IPS-18c (cell line): Measurements from ENCODE around the gene OPA3.
"Not testable (repeated sequence)": the region's sequence is repeated elsewhere in the genome, so short reads cannot be mapped to it uniquely, and the experiment has no call there.

Experiments used
- H3K4me3 ChIP-seq: 2 replicates; pipeline ENCODE4 v1.7.0; 2013; ENCODE audit warnings: low read depth, mild to moderate bottlenecking, low read length, moderate library complexity; ENCODE audit not compliant: insufficient read depth
- H3K9me3 ChIP-seq: one replicate; pipeline ENCODE4 v1.6.1; 2013; ENCODE audit warnings: mild to moderate bottlenecking, low read length, moderate library complexity; ENCODE audit not compliant: control insufficient read depth, insufficient read depth

OPA3 gene

DNA sequence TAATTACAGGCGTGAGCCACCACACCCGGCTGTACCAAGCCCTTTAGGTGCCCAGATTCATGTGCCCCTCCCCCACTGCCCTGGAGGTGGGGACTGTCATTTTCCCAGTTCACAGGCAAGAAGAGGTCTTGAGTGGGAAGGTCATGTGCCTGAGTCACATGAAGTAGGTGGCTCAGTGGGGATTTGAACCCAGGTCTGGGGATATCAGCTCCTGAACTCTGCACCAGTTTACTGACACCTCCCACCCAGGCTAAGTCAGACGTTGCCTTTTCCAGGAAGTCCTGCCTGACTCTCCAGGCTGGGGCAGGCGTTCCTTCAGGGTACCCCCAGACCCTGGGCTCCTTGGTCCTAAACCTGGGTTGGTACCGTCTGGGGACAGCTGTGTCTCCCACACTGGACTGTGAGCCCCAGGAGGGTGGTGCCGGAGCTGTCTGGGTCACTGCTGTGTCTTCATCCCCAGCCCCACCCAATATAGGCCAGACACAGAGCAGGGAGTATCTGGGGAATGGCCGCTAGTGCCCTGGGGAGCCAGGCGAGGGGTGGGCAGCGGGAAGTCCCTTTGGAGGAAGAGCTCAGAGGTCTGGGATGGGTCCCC lies 68.7 kb downstream of the OPA3 start:
- no peak overlapping the region for H3K4me3 ChIP-seq
- no peaks in the 10 kb centered on the region for H3K9me3 ChIP-seq

DNA sequence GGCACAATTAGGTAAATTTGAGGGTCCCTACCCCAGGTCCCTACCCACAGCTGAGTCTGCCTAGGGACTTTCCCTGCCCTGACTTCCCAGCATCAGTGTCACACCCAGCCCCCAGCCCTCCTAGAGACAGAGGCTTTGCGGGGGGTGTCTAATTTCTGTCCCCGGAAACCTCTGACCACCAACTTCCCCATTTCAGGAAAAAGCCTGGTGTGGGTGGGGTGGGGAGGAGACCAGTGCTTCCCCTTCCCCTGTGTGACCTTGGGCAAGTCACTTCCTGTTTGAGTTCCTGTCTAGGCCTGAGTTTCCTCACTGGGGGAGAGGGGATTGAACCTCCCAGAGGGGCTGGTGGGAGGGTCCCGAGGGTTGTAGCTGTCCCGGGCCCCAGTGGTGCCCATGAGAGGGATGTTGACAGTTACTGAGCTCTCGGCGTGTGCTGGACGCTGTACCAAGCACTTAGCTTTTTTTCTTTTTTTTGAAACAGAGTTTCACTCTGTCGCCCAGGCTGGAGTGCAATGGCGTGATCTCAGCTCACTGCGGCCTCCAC lies 69.4 kb downstream of the OPA3 start:
- Histone ChIP-seq H3K9me3 (no peaks in the 10 kb centered on the region), H3K4me3 (no peak overlapping the region)

DNA sequence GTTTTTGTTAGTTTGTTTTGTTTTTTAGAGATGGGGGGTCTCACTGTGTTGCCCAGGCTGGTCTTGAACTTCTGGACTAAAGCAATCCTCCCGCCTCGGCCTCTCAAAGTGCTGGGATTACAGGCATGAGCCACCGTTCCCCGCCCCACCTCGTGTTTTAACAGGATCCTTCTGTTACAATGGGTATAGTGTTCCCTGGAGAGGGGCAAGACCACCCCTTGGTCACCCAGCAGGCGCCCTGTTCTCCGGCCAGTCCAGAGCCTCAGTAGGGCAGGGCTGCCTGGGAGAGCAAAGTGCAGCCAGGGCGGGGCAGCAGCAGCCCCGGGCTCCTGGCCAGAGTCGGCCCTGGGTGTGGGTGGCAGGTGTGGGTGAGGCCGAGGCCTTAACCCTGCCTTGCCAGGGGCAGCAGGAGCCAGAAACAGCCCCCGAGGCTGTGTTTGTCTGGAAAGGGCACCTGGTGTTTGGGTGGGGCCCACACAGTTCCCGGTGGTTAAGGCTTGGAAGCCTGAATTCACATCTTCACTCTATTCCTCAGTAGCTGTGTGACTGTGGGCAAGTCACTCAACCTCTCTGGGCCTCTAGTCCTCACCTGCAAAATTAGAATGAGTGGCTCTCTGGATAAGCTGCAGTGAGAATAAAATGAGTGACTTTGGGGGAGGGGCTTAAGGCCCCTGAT lies 70.1 kb downstream of the OPA3 start:
- H3K9me3 ChIP-seq: no peaks in the 10 kb centered on the region
- H3K4me3 ChIP-seq: no peak overlapping the region

DNA sequence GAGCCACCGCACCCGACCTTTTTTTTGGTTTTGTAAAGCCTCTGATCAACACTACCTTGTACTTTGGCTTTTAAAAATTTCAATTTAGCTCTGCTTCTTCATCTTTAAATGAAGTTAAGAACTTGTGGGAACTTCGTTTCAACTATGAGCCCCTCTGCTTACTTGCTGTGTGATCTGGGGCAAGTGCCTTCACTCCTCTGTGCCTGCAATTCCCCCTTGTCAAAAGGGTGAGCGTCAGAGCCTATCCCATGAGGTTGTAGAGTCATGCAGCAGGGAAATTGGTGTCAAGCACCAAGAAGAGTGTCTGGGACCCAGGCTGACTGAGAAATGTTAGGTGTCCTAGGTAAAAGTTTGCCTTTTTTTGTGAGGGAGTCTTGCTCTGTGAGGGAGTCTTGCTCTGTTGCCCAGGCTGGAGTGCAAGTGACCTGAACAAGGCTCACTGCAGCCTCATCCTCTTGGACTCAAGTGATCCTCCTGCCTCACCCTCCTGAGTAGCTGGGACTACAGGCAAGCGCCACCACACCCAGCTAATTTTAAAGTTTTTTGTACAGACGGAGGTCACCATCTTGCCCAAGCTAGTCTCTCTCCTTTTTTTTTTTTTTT lies 71.6 kb downstream of the OPA3 start:
- Histone ChIP-seq H3K9me3 (no peaks in the 10 kb centered on the region), H3K4me3 (no peak overlapping the region)

DNA sequence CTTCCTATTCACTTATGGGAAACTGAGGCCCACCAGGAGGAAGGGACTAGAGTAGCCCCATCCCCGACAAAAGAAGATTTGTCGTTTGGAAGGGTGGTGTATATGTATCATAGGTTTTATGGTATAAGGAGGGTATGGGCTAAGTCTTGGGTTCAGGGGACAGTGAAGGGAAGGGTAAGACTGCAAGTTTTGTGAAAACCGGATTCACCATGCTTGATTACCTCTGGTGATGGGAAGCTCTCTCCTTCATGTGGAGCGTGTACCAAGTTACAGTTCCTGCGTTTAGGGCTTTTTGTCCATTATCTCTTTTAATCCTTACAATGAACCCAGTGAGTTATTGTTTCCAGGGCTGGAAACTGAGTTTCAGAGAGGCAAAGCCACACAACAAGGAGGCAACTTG lies 73.5 kb downstream of the OPA3 start:
- H3K4me3 ChIP-seq: no peak overlapping the region

DNA sequence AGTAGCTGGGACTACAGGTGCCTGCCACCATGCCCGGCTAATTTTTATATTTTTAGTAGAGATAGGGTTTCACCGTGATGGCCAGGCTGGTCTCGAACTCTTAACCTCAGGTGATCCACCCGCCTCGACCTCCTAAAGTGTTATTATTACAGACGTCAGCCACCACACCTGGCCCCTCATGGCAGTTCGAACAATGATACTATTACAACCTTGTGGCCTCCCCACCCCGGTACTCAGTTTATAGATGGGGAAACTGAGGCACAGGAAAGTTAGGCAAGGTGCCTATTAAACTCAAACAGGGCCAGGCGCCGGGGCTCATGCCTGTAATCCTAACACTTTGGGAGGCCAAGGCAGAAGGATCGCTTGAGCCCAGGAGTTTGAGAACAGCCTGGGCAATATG lies 74.2 kb downstream of the OPA3 start:
- not testable (repeated sequence) for H3K9me3 ChIP-seq, H3K4me3 ChIP-seq

More for the DNA sequence above, 73.5 kb downstream of the OPA3 start:
- no peaks in the 10 kb centered on the region for H3K9me3 ChIP-seq

DNA sequence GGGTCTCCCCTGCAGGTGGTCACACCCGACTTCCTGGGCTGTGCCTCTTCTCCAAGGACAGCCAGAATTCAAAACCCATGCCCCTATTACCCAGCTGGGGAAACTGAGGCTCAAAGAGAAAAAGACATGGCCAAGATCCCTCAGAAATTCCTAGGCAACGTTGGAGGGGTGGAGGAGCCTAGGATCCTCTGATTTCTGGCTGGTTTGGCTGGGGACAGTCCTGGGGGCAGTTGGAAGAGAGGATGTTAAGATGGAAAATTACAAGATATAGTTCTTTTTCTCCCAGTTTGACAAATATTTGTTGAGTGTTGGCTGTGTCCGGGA lies 74.9 kb downstream of the OPA3 start:
- Histone ChIP-seq H3K4me3 (peak overlapping the region; percentile 98), H3K9me3 (no peaks in the 10 kb centered on the region)

DNA sequence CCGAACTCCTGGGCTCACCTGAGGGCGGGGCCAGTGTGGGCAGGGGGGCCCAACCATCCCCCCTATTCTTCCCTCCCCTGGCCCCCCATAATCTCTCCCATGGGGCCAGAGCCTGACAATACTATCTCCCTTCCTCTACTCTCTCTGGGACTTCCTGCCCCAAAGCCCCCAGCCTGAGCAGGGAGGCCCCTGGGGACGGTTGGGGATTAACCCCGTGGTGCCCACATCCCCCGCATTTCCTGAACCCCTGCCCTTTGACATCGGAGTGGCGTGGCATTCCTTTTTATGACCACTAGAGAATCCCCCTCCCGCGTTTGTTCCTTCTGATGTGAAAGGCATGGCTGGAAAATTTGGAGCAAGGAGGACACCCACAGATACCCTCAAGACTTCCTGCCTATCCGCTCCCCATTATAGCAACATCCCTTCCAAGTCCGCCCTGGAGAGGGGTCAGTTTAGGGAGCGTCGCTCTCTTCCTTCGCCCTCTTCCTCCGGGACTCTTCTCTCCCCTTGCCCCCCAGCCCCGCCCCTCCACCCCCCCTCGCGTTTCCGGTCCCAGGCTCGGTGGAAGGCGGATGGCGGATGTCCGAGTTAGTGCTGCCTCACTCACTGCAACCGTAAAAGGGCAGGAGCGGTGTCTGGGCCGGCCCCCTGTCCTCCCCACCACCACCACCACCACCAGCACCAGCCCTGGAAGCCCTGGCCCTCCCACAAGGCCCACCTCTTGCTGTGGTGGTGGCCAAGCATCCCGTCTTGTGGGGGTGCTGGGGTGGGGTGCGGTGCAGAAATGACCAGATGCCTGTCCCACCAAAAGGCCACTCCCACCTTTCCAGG lies 75.5 kb downstream of the OPA3 start:
- no peaks in the 10 kb centered on the region for H3K9me3 ChIP-seq
- peak overlapping the region; percentile 98 for H3K4me3 ChIP-seq

DNA sequence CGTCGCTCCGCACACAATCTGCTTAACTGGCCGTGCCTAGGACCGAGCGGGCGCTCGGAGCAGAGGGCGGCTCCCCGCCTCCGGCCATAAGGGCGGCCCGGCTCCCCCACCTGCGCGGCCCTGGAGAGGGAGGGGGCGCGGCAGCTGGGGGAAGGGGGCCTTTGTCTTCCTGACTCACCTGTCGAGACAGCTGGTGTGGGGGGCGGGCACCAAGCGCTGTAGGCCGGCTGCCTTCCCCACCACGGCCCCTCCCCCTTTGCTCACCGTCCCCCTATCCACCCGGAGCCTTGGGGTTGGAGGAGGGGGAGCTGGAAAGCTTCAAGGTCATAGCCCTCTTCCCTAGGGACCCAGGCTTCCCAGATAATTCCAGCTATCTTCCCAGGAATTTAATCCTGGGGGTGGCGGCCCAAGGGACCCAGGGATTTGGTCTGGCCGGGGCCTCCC lies 76.2 kb downstream of the OPA3 start:
- Histone ChIP-seq H3K4me3 (peak overlapping the region; percentile 98), H3K9me3 (no peaks in the 10 kb centered on the region)

DNA sequence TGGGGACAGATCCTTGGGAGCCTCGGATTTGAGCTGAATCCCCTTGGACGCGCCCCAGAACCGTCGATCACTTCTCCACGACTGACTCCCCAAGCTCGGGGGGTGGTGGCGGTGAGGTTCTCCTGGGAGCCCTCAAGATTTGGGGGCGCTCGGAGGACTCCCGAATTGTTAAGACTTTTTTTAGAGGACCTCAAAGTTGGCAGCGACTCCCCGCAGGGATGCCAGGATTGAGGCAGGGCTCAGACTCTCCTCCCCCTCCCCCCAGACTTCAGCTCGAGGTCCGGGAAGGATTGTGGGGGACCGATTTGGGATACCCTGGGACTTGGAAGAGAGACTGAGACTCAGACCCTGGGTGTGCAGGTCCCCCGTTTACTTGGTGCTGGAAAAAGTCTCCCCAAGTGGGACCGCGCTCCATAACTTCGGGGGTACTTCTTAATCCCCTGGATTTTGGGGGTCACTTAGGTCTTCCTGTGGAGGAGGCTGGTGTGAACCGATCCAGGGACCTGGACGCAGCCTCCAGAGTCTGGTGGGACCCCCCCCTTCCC lies 76.7 kb downstream of the OPA3 start:
- no peaks in the 10 kb centered on the region for H3K9me3 ChIP-seq

DNA sequence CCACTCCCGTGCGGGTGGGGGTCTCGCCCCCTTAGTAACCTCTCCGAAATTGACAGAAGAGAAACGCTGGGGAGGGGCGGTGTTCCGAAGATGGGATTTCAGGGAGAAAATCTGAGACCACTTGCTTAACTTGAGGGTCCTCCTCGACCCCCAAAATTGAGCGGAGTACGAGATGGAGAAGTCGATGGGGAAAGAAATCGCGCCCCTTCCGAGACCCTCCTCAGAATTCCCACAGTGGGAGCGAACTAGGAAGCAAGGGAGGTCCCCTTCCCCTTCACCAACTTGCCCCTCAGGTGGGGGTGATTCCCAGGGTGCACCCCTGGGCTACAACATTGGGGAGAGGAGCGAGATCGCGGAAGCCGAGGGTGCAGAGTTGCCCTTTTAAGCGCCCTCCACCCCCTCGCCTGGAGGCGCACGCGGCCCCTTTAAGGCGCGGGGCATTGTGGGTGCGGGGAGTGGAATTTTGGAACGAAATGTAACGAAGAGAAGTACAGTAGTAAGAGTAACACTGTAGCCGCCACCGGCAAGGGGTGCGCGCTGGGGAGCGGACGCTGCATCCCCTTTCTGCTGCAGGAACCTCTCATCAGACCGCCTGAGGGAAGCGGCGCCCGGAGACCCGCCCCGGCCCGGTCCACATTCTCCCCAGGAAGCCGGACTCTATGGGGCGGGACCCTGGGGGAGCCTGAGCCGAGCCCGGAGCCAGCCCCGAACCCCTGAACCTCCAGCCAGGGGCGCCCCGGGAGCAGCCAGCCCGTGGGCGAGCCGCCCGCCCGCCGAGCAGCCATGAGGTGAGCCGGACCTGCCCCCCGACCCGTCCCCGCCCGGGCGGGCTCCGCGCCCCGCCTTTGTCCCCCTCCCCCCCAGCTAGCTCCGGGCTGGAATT lies 77.4 kb downstream of the OPA3 start, which contains the start of gene VASP:
Gene VASP, plus strand, starts transcription at position 491 of the 883 bp plus-strand sequence. Its CDS starts 293 bp downstream, at position 784.
- H3K4me3 ChIP-seq: peak within 1 kb of the TSS; percentile 98
- H3K9me3 ChIP-seq: no peaks in the 10 kb centered on the region

More for the DNA sequence above, 76.7 kb downstream of the OPA3 start:
- peak overlapping the region; percentile 98 for H3K4me3 ChIP-seq

DNA sequence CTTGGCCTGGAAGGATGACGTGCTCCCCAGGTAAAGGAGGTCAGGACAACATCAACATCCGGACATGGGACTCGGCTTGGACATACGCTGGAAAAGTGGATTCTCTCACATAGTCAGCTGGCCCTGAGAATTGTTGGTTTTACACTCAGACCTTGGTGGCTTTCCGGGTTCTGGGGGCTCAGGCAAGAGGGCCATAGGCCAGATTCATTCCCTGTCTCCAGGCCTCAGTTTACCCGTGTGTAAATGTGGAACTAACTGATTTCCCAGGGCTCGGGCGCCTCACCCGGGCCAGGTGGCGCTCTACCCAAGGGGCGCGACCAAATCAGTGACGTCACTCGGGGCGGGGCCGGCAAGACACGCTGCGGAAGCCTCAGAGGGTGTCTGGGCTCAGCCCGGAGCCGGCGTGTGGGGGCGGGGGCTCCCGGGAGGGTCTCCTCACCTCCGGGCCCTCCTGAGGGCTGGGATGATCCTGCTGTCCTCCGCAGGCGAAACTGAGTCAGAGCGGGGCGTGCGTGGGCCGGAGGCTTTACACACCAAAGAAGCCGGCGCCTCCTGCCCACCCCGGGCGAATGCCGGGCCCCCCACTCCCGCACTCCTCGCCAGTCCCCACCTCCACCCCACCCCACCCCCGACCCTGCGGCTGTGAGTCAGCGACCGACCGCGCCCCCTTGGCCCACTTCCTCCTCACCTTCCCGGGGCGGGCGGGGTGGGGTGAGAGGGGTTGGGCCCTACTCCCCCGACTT lies 78.2 kb downstream of the OPA3 start:
- Histone ChIP-seq H3K9me3 (no peaks in the 10 kb centered on the region), H3K4me3 (peak overlapping the region; percentile 98)

DNA sequence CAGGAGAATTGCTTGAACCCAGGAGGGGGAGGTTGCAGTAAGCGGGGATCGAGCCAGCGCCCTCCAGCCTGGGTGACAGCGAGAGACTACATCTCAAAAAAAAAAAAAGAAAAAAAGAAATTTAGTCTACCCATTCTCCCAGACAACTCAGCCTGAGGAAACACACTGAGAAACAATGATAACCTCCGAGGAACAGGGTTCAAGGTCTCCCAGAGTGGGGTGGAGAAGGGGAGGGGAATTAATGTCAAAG lies 78.7 kb downstream of the OPA3 start:
- no peaks in the 10 kb centered on the region for H3K9me3 ChIP-seq
- peak overlapping the region; percentile 98; the same call in 1 of the 2 replicates for H3K4me3 ChIP-seq

DNA sequence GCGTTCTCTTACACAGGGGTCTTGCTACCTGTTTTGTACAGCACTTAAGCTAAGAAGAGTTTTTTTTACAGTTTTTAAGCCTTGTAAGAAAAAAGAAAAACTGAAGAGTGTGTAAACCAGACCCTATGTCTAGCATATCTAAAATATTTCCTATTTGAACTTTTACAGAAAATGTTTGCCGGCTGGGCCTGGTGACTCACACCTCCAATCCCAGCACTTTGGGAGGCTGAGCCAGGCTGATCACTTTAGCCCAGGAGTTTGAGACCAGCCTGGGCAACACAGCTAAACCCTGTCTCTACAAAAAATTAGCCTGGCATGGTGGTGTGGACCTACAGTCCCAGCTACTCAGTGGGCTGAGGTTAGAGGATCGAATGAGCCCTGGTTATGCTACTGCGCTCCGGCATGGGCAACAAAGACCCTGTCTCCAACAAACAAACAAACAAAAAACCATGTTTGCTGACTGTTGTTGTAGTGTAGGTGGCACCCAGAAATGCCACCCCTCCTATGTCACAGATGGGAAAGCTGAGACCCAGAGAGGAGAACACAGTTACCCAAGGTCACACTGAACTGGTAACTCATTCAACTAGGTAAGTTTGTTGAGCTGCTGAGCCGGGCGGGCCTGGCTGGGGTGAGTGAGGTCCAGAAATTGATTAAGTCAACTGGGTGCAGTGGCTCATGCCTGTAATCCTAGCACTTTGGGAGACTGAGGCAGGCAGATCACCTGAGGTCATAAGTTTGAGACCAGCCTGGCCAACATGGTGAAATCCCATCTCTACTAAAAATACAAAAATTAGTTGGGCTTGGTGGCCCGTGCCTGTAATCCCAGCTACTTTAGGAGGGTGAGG lies 79.2 kb downstream of the OPA3 start:
- no peaks in the 10 kb centered on the region for H3K9me3 ChIP-seq
- H3K4me3 ChIP-seq: no peak overlapping the region

DNA sequence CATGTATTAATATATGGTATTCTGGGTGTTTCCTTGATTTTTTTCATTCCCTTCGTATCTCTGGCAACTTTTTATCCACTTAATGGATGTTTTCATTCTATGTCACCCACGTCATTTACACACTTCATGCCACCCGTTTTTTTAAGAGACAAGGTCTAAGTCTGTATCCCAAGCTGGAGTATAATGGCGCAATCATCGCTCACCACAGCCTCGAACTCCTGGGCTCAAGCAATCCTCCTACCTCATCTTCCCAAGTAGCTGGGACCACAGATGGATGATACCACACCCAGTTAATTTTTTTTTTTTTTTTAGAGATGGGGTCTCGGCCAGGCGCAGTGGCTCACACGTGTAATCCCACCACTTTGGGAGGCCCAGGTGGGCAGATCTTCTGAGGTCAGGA lies 80.7 kb downstream of the OPA3 start:
- Histone ChIP-seq H3K4me3 (no peak overlapping the region), H3K9me3 (no peaks in the 10 kb centered on the region)
